ENCODE measurements around the gene ZNF516.

ZNF516 gene

DNA sequence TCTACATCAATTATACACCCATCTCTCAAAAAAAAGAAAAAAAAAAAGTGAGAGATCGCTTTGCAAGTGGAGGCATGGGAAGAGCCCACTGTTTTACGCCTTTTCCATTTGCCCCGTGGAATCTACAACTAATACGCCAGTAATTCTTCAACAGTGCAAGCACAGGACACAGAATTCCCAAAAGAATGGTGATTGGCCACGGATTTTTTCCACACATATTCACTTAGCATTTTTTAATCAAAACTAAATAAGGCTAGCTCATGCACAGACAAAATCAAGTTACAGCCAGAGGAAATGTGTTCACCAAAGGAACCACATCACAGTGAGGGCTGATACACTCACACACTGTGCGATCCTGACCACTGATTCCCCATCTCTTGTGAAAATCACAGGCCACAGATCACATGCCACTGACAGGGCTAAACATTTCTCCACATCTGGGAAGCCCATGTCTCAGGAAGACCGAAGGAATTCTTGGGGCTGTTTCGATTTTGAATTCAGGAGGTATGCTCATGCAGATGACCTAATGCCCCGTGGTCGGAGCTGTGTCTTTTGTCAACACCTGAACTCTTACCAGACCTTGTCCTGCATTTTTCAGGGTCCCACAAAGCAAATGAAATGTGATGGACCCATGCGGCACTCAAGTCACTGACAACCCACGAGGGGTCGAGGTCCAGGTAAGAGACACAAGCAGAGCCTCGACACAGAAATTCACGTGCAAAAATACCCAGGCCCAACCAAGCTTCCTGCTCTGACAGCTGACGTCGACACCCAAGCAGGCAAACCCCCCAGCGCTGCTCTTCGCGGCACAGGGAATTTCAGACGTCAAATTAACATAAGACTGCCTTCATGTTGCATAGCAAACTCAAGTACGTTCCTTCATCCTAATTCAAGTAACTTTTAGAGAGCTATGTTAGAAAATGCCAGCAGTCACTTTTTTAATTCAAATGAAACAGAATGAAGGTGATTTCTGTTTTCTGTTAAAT, 69.6 kb downstream of the ZNF516 start:
- no CpG with 5 or more reads among the region's 22 CpGs for WGBS, 2 donors (ENCODE audit: extremely low coverage in 2 of 2, insufficient read length in 2 of 2, insufficient replicate concordance in 1 of 2)
- no peak overlapping the region for H2BK120ac ChIP-seq (ENCODE audit: low read depth, low read length)
- H3K4me2 ChIP-seq (ENCODE audit: insufficient read depth, low read length, poor library complexity, severe bottlenecking), result no peak overlapping the region
- H4K91ac ChIP-seq (ENCODE audit: low read depth, low read length, poor library complexity), result no peak overlapping the region
- no peaks in the 10 kb centered on the region for H3K27me3 ChIP-seq (ENCODE audit: control insufficient read depth in 3 of 3, insufficient read depth in 3 of 3, low read depth in 1 of 3, low read length in 3 of 3)
- H2BK15ac ChIP-seq (ENCODE audit: low read length), result no peak overlapping the region
- no peak overlapping the region for H3K4ac ChIP-seq (ENCODE audit: low read length)
- no peak for DNase-seq (ENCODE audit: low spot score)
- peaks cover 6 to 18% of the 10 kb centered on the region in 2 donors for H3K36me3 ChIP-seq (replicated peaks in 1 of 2; ENCODE audit: control insufficient read depth in 2 of 2, insufficient read depth in 2 of 2, low read length in 2 of 2)
- H3K14ac ChIP-seq (ENCODE audit: low read length), result no peak overlapping the region
- no peak overlapping the region for H2AK5ac ChIP-seq (ENCODE audit: low read depth, low read length)
- no peak overlapping the region for H3K23ac ChIP-seq (ENCODE audit: low read depth, low read length, poor library complexity)
- H3K27ac ChIP-seq (replicated peaks; ENCODE audit: low read length), result no peak overlapping the region
- H3K9ac ChIP-seq (ENCODE audit: low read depth, low read length, poor library complexity), result no peak overlapping the region
- no peak overlapping the region for H2BK12ac ChIP-seq (ENCODE audit: low read length)
- H3K79me1 ChIP-seq (ENCODE audit: low read depth, low read length), result peaks cover 5% of the 10 kb centered on the region
- H2BK5ac ChIP-seq (ENCODE audit: low read length), result no peak overlapping the region
- no peaks in the 10 kb centered on the region for H3K9me3 ChIP-seq (replicated peaks in 1 of 2; ENCODE audit: control insufficient read depth in 2 of 2, insufficient read depth in 1 of 2, low read depth in 1 of 2, low read length in 2 of 2)
- H2AFZ ChIP-seq (ENCODE audit: low read length), result no peak overlapping the region
- no peak overlapping the region for H3K4me3 ChIP-seq (ENCODE audit: low read length in 2 of 2)
- peaks cover 4 to 9% of the 10 kb centered on the region in 2 donors for H3K4me1 ChIP-seq (ENCODE audit: control insufficient read depth in 2 of 2, insufficient read depth in 1 of 2, low read depth in 1 of 2, low read length in 2 of 2)
- no peak overlapping the region for H3K18ac ChIP-seq (ENCODE audit: low read length)
- no peak overlapping the region for H4K8ac ChIP-seq (ENCODE audit: low read depth, low read length)

DNA sequence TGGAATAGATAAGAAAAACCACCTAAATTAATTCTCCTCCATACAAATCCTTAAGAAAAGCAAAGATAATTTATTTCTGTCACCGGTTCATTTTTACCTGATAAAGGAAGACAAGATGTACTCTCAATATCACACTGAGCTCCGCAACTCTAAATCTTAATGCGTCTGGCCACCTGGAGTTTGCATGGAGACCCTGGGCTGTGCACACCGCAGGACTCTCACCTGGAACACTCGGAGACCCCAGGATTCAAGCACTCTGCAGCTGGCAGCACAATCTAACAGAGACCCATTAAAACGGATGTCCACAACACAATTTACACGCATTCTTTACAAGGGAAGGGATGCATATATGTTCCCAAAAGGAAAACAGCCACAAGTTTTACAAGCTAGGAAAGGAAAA, 72.2 kb downstream of the ZNF516 start:
- H2BK12ac ChIP-seq (ENCODE audit: low read length), result no peak overlapping the region
- no peak overlapping the region for H3K9ac ChIP-seq (ENCODE audit: low read depth, low read length, poor library complexity)
- H3K18ac ChIP-seq (ENCODE audit: low read length), result no peak overlapping the region
- H4K8ac ChIP-seq (ENCODE audit: low read depth, low read length), result no peak overlapping the region
- peaks cover 0 to 9% of the 10 kb centered on the region in 2 donors for H3K4me1 ChIP-seq (ENCODE audit: control insufficient read depth in 2 of 2, insufficient read depth in 1 of 2, low read depth in 1 of 2, low read length in 2 of 2)
- H3K4me2 ChIP-seq (ENCODE audit: insufficient read depth, low read length, poor library complexity, severe bottlenecking), result no peak overlapping the region
- no peak overlapping the region for H3K4me3 ChIP-seq (ENCODE audit: low read length in 2 of 2)
- H3K36me3 ChIP-seq (replicated peaks in 1 of 2; ENCODE audit: control insufficient read depth in 2 of 2, insufficient read depth in 2 of 2, low read length in 2 of 2), result peaks cover 8 to 24% of the 10 kb centered on the region in 2 donors
- no peak overlapping the region for H3K4ac ChIP-seq (ENCODE audit: low read length)
- H3K9me3 ChIP-seq (replicated peaks in 1 of 2; ENCODE audit: control insufficient read depth in 2 of 2, insufficient read depth in 1 of 2, low read depth in 1 of 2, low read length in 2 of 2), result no peaks in the 10 kb centered on the region
- H3K23ac ChIP-seq (ENCODE audit: low read depth, low read length, poor library complexity), result no peak overlapping the region
- H2AFZ ChIP-seq (ENCODE audit: low read length), result no peak overlapping the region
- H3K27me3 ChIP-seq (ENCODE audit: control insufficient read depth in 3 of 3, insufficient read depth in 3 of 3, low read depth in 1 of 3, low read length in 3 of 3), result peaks cover 0 to 2% (median 0%) of the 10 kb centered on the region in 3 experiments
- H2BK5ac ChIP-seq (ENCODE audit: low read length), result no peak overlapping the region
- no peak overlapping the region for H2AK5ac ChIP-seq (ENCODE audit: low read depth, low read length)
- peaks cover 7% of the 10 kb centered on the region for H3K79me1 ChIP-seq (ENCODE audit: low read depth, low read length)
- WGBS, 2 donors (ENCODE audit: extremely low coverage in 2 of 2, insufficient read length in 2 of 2, insufficient replicate concordance in 1 of 2), result no CpG with 5 or more reads among the region's 7 CpGs
- no peak overlapping the region for H3K27ac ChIP-seq (replicated peaks; ENCODE audit: low read length)
- H2BK120ac ChIP-seq (ENCODE audit: low read depth, low read length), result no peak overlapping the region
- H4K91ac ChIP-seq (ENCODE audit: low read depth, low read length, poor library complexity), result no peak overlapping the region
- no peak overlapping the region for H3K14ac ChIP-seq (ENCODE audit: low read length)
- no peak overlapping the region for H2BK15ac ChIP-seq (ENCODE audit: low read length)
- no peak for DNase-seq (ENCODE audit: low spot score)

DNA sequence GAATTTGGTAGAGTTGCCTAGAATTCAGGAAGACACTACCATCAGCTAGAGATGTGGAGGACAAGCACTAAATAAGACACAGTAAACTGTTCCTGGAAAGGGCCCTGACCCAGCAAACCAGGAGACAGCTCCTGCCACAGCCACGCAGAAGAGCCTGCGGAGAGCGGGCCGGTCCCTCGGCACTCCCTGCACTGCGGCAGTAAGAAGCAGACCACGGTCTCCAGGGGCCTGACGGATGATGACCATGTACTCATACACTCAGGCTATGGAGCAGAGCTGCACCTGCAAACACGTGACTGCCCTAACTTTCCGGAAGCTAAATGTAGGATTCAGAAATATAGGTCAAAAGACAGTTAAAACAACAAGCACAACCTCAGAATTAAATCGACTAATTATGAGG, 72.9 kb downstream of the ZNF516 start:
- Histone ChIP-seq H3K4me3 (ENCODE audit: low read length in 2 of 2) (no peak overlapping the region), H3K9ac (ENCODE audit: low read depth, low read length, poor library complexity) (no peak overlapping the region), H2BK5ac (ENCODE audit: low read length) (no peak overlapping the region), H3K4me1 (ENCODE audit: control insufficient read depth in 2 of 2, insufficient read depth in 1 of 2, low read depth in 1 of 2, low read length in 2 of 2) (peaks cover 0 to 9% of the 10 kb centered on the region in 2 donors), H3K36me3 (replicated peaks in 1 of 2; ENCODE audit: control insufficient read depth in 2 of 2, insufficient read depth in 2 of 2, low read length in 2 of 2) (peaks cover 8 to 24% of the 10 kb centered on the region in 2 donors), H2AFZ (ENCODE audit: low read length) (no peak overlapping the region), H3K27me3 (ENCODE audit: control insufficient read depth in 3 of 3, insufficient read depth in 3 of 3, low read depth in 1 of 3, low read length in 3 of 3) (peaks cover 0 to 2% (median 0%) of the 10 kb centered on the region in 3 experiments), H3K4ac (ENCODE audit: low read length) (no peak overlapping the region), H4K8ac (ENCODE audit: low read depth, low read length) (no peak overlapping the region), H4K91ac (ENCODE audit: low read depth, low read length, poor library complexity) (no peak overlapping the region), H3K4me2 (ENCODE audit: insufficient read depth, low read length, poor library complexity, severe bottlenecking) (no peak overlapping the region), H2BK15ac (ENCODE audit: low read length) (no peak overlapping the region), H3K23ac (ENCODE audit: low read depth, low read length, poor library complexity) (no peak overlapping the region), H3K27ac (replicated peaks; ENCODE audit: low read length) (no peak overlapping the region), H2BK120ac (ENCODE audit: low read depth, low read length) (no peak overlapping the region), H2AK5ac (ENCODE audit: low read depth, low read length) (no peak overlapping the region), H2BK12ac (ENCODE audit: low read length) (no peak overlapping the region), H3K14ac (ENCODE audit: low read length) (no peak overlapping the region), H3K18ac (ENCODE audit: low read length) (no peak overlapping the region), H3K9me3 (replicated peaks in 1 of 2; ENCODE audit: control insufficient read depth in 2 of 2, insufficient read depth in 1 of 2, low read depth in 1 of 2, low read length in 2 of 2) (no peaks in the 10 kb centered on the region), H3K79me1 (ENCODE audit: low read depth, low read length) (peaks cover 7% of the 10 kb centered on the region)
- no CpG with 5 or more reads among the region's 11 CpGs for WGBS, 2 donors (ENCODE audit: extremely low coverage in 2 of 2, insufficient read length in 2 of 2, insufficient replicate concordance in 1 of 2)
- no peak for DNase-seq (ENCODE audit: low spot score)

DNA sequence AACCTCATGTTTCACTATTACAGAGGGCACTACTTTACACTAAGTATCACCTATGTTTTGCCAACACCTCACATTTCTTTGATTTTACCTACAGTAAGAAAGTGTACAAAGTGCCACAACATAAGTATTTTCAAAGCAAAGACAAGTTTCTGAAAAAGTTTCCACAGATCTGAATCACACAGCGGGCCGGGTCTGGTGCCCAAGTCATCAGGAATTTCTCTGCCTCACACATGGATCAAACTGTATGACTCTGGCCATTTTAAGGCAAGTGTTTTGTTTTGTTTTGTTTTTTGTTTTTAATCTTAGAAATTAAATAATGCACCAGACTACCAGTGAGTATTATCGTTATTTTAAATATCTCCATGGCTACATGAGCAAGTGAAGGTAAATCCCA, 73.4 kb downstream of the ZNF516 start:
- Histone ChIP-seq H3K4ac (ENCODE audit: low read length) (no peak overlapping the region), H2AFZ (ENCODE audit: low read length) (no peak overlapping the region), H3K79me1 (ENCODE audit: low read depth, low read length) (peaks cover 7% of the 10 kb centered on the region), H4K91ac (ENCODE audit: low read depth, low read length, poor library complexity) (no peak overlapping the region), H2BK12ac (ENCODE audit: low read length) (no peak overlapping the region), H2AK5ac (ENCODE audit: low read depth, low read length) (no peak overlapping the region), H2BK120ac (ENCODE audit: low read depth, low read length) (no peak overlapping the region), H3K14ac (ENCODE audit: low read length) (no peak overlapping the region), H3K4me2 (ENCODE audit: insufficient read depth, low read length, poor library complexity, severe bottlenecking) (no peak overlapping the region), H2BK15ac (ENCODE audit: low read length) (no peak overlapping the region), H3K4me3 (ENCODE audit: low read length in 2 of 2) (no peak overlapping the region), H3K4me1 (ENCODE audit: control insufficient read depth in 2 of 2, insufficient read depth in 1 of 2, low read depth in 1 of 2, low read length in 2 of 2) (peaks cover 1 to 9% of the 10 kb centered on the region in 2 donors), H3K36me3 (replicated peaks in 1 of 2; ENCODE audit: control insufficient read depth in 2 of 2, insufficient read depth in 2 of 2, low read length in 2 of 2) (peaks cover 8 to 24% of the 10 kb centered on the region in 2 donors), H3K9me3 (replicated peaks in 1 of 2; ENCODE audit: control insufficient read depth in 2 of 2, insufficient read depth in 1 of 2, low read depth in 1 of 2, low read length in 2 of 2) (no peaks in the 10 kb centered on the region), H3K23ac (ENCODE audit: low read depth, low read length, poor library complexity) (no peak overlapping the region), H2BK5ac (ENCODE audit: low read length) (no peak overlapping the region), H3K18ac (ENCODE audit: low read length) (no peak overlapping the region), H3K9ac (ENCODE audit: low read depth, low read length, poor library complexity) (no peak overlapping the region), H4K8ac (ENCODE audit: low read depth, low read length) (no peak overlapping the region), H3K27me3 (ENCODE audit: control insufficient read depth in 3 of 3, insufficient read depth in 3 of 3, low read depth in 1 of 3, low read length in 3 of 3) (peaks cover 0 to 2% (median 0%) of the 10 kb centered on the region in 3 experiments), H3K27ac (replicated peaks; ENCODE audit: low read length) (no peak overlapping the region)
- no CpG with 5 or more reads among the region's 3 CpGs for WGBS, 2 donors (ENCODE audit: extremely low coverage in 2 of 2, insufficient read length in 2 of 2, insufficient replicate concordance in 1 of 2)
- no peak for DNase-seq (ENCODE audit: low spot score)

All from neuronal stem cell (in vitro differentiated cells).